Dermis microvascular lymphatic vessel endothelial cell (primary cell): ENCODE results near the gene CDKAL1. TPM values are rescaled to one million over a fixed set of nuclear protein-coding genes. Genes with fewer than 3 reads are reported as not detected.

ENCODE experiments used
- DNase-seq, 2 donors: peaks; one replicate each; pipeline versions ENCODE4 v3.0.0 to v3.0.0-alpha.2; 2010; ENCODE audit warnings: low read depth in 2 of 2
- total RNA-seq: library from RNA; depleted of rRNA; stranded (reverse); fragments of >200 nt; gene quantifications from 2 replicates; pipeline ENCODE4 v1.2.1, GENCODE V29; 2014

The CDKAL1 gene
- total RNA-seq, 1 donor from 2014 or later = 17.8 TPM

DNA sequence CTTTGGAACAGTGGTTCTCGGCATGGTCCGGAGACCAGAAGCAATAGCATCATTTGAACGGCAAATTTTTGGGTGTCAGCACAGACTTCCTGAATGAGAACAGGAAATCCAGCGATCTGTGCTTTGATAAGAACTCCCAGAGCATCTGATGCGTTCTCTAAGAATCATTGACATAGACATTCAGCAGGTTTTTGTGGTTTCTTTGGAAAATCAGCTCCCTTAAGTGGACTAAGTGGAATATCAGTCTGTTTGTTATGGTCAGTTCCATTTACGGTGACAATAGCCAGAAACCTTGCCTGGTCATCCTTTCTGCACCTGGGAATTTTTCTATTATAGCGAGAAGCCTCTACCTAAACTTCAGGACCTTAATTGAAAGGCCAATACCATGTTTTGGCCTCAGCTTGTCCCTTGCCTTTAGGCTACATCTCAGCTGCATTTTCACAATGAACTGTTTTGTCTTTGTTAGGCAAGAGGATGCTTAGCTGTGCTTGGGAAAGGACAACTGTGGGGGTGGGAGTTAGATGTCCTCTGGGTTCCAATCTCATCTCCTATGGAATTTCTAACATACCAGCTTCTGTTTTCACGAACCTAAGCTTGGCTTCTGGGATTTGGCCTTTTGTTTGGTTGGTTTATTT is 299.7 kb downstream of the CDKAL1 start:
- DNase-seq = no peak

DNA sequence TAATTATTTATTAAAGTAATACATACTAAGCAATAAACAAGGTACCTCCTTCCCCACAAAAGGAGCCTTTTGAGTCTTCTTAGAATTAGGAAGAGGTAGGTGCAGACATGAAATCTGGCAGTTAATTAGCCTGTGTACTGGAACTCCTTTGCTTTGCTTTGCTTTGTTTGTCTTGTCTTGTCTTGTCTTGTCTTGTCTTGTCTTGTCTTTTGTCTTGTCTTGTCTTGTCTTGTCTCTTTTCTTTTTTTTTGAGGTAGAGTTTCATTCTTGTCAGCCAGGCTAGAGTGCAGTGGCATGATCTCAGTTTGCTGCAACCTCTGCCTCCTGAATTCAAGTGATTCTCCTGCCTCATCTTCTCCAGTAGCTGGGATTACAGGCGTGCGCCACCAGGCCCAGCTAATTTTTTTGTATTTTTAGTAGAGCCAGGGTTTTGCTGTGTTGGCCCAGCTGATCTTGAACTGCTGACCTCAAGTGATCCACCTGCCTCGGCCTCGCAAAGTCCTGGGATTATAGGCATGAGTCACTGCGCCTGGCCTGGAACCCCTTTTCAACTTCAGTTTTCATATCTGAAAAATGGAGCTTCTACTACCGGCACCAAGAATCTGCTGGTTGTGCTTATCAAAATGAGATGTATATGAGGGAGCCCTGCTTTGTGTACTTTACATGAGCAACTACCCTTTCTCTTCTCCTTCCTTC is 301.2 kb downstream of the CDKAL1 start:
- DNase-seq = no peak

- DNase-seq = peak in 1 of 2 donors; percentile 52
These were observed 302.9 kb downstream of the CDKAL1 start for GRCh38 chr6:20837189-20837588.

- DNase-seq = no peak
These were observed 303.9 kb downstream of the CDKAL1 start for GRCh38 chr6:20838113-20838512.

DNA sequence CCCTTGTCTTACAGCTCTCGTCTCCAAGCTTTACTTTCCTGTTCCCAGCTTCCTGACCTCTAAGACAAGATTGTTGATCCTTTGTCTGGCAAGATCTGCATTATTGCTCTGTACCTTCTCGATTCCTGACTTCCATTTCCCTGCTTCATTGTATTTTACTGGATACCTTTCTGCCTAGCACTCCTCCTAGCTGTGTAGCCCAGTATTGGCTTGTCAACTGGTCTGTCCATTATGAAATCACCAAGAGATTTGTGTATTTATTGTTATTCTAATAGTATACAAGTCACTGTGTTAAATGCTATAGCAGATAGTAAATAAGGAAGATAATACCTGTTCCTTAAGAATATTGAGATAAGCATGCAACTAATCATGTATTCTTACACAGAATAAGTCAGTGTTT is 305.4 kb downstream of the CDKAL1 start:
- DNase-seq = no peak

DNA sequence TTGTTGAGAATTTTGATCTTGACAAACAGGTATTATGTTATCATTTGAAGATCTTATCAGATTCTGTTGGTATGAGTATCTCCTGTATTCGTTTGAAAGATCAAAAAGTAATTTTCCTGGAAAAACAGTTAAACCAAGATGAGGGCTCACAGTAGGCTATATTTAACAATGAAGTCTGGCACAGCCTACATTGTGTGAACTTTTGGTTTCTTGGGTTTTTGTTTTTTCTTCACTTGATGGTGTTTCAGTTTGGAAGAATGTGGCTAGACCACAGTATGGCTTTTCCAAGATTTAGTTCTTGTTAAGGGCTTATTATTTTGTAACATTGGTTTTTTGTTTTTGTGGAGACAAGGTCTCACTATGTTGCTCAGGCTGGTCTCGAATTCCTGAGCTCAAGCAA is 306.4 kb downstream of the CDKAL1 start:
- DNase-seq = no peak

GRCh38 chr6:20841806-20842205 is 307.5 kb downstream of the CDKAL1 start:
- DNase-seq = no peak

DNA sequence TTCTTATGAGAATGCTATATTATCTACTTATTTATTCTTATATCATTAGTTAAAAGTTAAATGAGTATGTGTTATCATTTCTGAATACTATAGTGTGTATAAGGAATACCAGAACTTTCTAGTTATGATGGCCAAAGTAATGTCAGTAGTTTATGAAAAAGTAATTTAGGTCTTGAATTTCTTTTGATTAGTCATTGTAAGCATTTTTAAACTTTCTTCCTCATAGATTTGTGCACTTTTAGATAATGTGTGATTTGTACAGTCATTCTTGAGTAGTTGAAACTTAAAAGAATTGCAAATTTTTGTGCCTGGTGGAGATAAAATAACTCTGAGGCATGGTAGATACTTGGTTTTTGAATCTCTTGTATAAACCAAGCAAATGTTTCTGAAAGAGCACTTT is 311.3 kb downstream of the CDKAL1 start:
- no peak for DNase-seq

GRCh38 chr6:20846602-20847028 is 312.4 kb downstream of the CDKAL1 start:
- peak in 1 of 2 donors; percentile 21 for DNase-seq

DNA sequence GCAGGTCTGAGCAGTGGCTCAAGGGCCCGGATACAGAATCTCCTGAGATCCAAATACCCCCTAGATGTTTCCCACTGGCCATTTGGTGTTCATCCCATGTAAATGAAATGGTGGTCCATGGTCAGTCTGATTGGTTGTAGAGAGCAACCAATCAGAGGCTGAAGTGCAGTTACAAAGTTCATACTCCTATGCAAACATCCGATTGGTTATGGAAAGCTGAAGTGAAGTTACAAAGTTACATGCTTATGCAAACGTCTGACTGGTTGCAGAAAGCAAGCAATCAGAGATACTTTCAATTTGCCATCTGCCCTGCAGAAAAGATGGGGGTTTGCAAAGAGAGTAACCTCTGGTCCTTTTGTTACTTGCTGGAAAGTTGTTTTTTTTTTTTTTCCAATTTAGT is 313.6 kb downstream of the CDKAL1 start:
- no peak for DNase-seq

DNA sequence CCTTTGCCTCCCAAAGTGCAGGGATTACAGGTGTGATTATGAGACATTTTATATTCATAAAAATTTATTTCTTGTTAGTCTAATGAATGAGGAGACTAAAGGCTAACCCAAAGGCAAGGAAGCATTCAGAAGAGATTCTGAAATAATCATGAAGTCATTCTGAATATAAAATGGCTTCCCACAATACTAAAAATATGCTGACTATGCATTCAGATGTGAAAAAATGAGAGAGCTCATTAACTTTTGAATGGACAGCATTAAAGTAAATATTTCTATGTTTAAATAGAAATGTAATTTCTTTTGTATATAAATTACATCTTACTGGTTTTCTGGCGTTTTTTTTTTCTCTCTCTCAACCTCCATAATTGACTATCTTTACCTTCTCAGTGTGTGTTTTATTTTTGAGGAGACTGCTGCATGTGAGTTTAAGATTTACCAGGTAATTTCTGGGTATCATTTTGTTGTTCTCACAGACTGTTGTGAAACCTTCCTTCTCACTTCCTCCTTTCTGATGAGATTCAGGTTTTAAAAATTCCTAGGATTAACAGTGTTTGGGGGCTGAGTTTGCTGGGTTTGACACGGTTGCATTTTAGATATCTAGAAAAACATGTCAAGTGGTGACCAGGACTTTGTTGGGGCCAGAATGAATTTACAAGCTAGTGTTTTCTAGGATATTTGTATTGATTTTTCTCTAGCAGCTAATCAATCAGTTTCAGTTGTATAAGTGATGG is 316.6 kb downstream of the CDKAL1 start:
- DNase-seq = no peak

GRCh38 chr6:20851795-20852194 is 317.5 kb downstream of the CDKAL1 start:
- DNase-seq = no peak

GRCh38 chr6:20853828-20854227 is 319.6 kb downstream of the CDKAL1 start:
- no peak for DNase-seq

DNA sequence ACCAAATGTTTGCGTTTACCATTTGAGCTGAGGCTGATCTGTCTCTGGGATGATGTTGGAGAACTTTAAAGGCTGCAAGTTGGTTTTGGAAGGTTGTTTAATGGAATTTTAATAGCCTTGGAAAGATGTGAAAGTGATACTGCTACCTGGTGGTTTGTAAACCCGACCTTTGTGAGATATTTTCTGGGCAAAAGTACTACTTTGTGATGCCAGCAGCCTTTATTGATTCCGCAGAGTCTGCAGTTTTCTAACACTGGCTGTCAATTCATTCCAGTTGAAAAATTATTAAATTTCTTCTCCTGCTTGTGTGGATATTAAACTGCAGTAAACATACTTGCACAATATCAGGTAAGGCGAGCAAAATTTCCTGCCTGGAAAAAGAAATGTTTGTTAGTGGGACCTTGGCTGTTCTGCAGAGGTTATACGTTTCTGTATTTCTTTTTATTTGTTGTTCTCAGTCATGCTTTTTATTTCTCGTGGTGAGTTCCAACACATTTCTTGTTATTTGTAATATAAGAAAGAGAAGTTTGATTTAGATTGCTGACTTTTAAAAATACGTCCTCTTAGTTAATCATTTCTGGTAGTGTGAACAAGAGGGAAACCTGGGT is 322.5 kb downstream of the CDKAL1 start:
- no peak for DNase-seq

DNA sequence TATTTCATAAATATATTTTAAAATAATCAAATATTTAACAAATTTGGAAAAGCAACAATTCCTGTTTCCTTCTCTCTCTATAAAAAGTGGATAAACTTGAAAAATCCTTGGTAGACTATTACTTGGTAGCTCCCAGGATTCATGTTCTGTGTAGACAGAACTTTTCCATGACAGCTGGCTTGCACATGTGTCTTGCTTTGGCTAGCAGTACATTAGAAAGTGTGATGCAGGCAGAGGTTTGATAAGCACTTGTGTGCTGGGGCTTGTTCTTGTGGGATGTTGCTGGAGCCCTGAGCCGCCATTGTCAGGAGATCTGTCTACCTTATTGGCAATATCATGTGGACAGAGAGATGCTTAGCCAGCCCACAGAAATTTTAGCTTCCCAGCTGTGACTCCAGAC is 327.2 kb downstream of the CDKAL1 start:
- DNase-seq = no peak

- no peak for DNase-seq
These were observed 331.8 kb downstream of the CDKAL1 start for GRCh38 chr6:20866036-20866435.

GRCh38 chr6:20866935-20867703 is 332.9 kb downstream of the CDKAL1 start:
- DNase-seq = peak in 1 of 2 donors; percentile 8

GRCh38 chr6:20868397-20869096 is 334.3 kb downstream of the CDKAL1 start:
- no peak for DNase-seq

DNA sequence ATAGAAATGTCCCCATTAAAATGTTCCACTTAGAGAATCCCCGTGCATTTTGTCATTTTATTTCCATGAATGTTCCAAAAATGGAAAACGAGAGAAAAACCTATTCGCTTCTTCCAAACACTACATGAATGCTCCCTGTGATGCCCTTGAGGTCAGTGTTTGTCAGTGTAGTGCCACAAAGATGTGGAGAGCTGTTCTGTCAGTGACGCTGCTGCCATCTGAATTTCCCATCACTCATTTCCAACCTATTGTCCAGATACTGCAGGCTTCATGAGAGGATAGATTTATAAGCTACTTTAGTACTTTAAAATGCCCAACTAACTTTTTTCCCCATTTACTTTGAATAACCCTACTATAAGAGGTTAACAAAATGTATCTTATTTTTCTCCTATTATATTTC is 335.8 kb downstream of the CDKAL1 start:
- DNase-seq = peak; percentile 16 to 31

DNA sequence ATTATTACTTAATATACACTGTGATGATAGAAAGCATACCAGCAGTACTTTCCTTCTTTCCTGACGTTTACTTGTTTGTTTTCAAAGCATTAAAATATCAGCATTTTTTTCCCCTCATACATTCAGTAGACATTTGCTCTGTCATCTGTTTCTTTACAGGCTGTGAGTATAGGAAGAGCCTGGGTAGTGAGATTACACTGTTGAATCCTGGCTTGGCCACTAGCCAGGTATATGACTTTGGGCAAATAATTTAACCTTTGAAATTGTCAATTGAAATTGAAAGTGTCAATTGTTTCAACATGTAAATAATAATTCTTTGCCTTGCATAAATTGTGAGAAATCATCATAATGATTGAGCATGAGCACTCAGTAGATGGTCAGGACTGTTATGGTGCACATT is 336.2 kb downstream of the CDKAL1 start:
- peak; percentile 40 to 68 for DNase-seq
